Measurements from ENCODE around the gene RYR1. TPM values are rescaled to one million over a fixed set of nuclear protein-coding genes. Genes with fewer than 3 reads are reported as not detected.
A peak's percentile ranks its signal among the peaks of the same experiment; 100 is the strongest.

The RYR1 gene
- total and polyA plus RNA-seq, 2 of the 13 experiments (the other 11 are each of a cell fraction or from before 2014, with no cell fraction given), result 0.03 TPM; not detected in 1

- FAIRE-seq (peak; percentile 99), ATAC-seq (peak; percentile 91), DNase-seq (ENCODE audit: low spot score) (peak; percentile 97)
- 9% methylated on average over 33 of the region's 64 CpGs for WGBS (ENCODE audit: low lambda C conversion rate)
- intact Hi-C loops (cut with micrococcal nuclease; ENCODE audit: unreplicated experiment), result no loop called here
- H4K20me1 ChIP-seq (ENCODE audit: insufficient read depth, low read length), result no peaks in the 10 kb centered on the region
- ChIA-PET POLR2A (interaction anchor here (0.8 to 2.6 kb wide), 28 partner anchors 9 to 772 kb away, joined by 3 to 21 read pairs (median 6); partner anchors contain the start of genes ACTN4, ECH1, FAM98C and GGN), CTCF (ENCODE audit: low intra/inter-chr PET ratio, low total read pairs) (no interaction called here)
- no TSS peak for BruUV-seq (replicated peaks)
- peak within 1 kb of the TSS; percentile 66 for H3K27ac ChIP-seq (ENCODE audit: extremely low read length, insufficient read depth, low read length)
- no peaks in the 10 kb centered on the region; a peak in 2 of 5 replicates for H3K27me3 ChIP-seq (ENCODE audit: control insufficient read depth in 1 of 2, insufficient read depth in 2 of 2, low read length in 2 of 2)
- H3K9me3 ChIP-seq (ENCODE audit: low read length), result no peaks in the 10 kb centered on the region
- H2AFZ ChIP-seq (ENCODE audit: low read length), result no peak within 1 kb of the TSS
- H3K4me1 ChIP-seq (ENCODE audit: insufficient read depth, low read length), result peaks cover 36% of the 10 kb centered on the region
- peak within 1 kb of the TSS; percentile 92 for H3K4me2 ChIP-seq (ENCODE audit: low read depth, low read length)
- in situ Hi-C loops (cut with HindIII; ENCODE audit: extremely low pct_ligation_motif_present, low pct_unique_long_range_greater_than_20kb), result no loop called here
- H3K9ac ChIP-seq (ENCODE audit: insufficient read depth, low read depth, low read length), result peak within 1 kb of the TSS; percentile 90
- peaks cover 15% of the 10 kb centered on the region for H3K79me2 ChIP-seq (ENCODE audit: insufficient read depth, low read length)
- peaks cover 5 to 14% of the 10 kb centered on the region in 2 experiments; a peak in 4 of 5 replicates for H3K36me3 ChIP-seq (replicated peaks in 1 of 2; ENCODE audit: control insufficient read depth in 1 of 2, insufficient read depth in 2 of 2, low read length in 2 of 2)
- H3K4me3 ChIP-seq (replicated peaks in 1 of 3; ENCODE audit: insufficient read depth in 1 of 3, low read depth in 2 of 3, low read length in 3 of 3), result peak within 1 kb of the TSS; percentile 92 to 95 (median 94)
- TF ChIP-seq, protein P1, sequence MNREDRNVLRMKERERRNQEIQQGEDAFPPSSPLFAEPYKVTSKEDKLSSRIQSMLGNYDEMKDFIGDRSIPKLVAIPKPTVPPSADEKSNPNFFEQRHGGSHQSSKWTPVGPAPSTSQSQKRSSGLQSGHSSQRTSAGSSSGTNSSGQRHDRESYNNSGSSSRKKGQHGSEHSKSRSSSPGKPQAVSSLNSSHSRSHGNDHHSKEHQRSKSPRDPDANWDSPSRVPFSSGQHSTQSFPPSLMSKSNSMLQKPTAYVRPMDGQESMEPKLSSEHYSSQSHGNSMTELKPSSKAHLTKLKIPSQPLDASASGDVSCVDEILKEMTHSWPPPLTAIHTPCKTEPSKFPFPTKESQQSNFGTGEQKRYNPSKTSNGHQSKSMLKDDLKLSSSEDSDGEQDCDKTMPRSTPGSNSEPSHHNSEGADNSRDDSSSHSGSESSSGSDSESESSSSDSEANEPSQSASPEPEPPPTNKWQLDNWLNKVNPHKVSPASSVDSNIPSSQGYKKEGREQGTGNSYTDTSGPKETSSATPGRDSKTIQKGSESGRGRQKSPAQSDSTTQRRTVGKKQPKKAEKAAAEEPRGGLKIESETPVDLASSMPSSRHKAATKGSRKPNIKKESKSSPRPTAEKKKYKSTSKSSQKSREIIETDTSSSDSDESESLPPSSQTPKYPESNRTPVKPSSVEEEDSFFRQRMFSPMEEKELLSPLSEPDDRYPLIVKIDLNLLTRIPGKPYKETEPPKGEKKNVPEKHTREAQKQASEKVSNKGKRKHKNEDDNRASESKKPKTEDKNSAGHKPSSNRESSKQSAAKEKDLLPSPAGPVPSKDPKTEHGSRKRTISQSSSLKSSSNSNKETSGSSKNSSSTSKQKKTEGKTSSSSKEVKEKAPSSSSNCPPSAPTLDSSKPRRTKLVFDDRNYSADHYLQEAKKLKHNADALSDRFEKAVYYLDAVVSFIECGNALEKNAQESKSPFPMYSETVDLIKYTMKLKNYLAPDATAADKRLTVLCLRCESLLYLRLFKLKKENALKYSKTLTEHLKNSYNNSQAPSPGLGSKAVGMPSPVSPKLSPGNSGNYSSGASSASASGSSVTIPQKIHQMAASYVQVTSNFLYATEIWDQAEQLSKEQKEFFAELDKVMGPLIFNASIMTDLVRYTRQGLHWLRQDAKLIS (CRISPR knock-in tag; IDR thresholded peaks at IDR 0.05), result no peak
- TF ChIP-seq TAF1 (CRISPR knock-in tag; IDR thresholded peaks at IDR 0.05) (peak; percentile 82), KDM5B (CRISPR knock-in tag; IDR thresholded peaks at IDR 0.05; ENCODE audit: borderline replicate concordance) (peak; percentile 78; the same call in 1 of the 2 replicates), ZNF781 (CRISPR knock-in tag; IDR thresholded peaks at IDR 0.05; ENCODE audit: borderline replicate concordance, not compliant biosample characterization) (peak; percentile 29), TMF1 (CRISPR knock-in tag; IDR thresholded peaks at IDR 0.05; ENCODE audit: low read depth) (no peak), KLF9 (CRISPR knock-in tag; IDR thresholded peaks at IDR 0.05; ENCODE audit: low read depth) (no peak), SMAD3 (CRISPR knock-in tag; IDR thresholded peaks at IDR 0.05) (no peak), ISX (CRISPR knock-in tag; conservative IDR thresholded peaks at IDR 0.05) (no peak), BHLHE40 (IDR thresholded peaks at IDR 0.05; ENCODE audit: low read length) (peak; percentile 93), ZNF207 (IDR thresholded peaks at IDR 0.05; ENCODE audit: borderline replicate concordance) (no peak), ZNF724P (CRISPR knock-in tag; IDR thresholded peaks at IDR 0.05; ENCODE audit: borderline replicate concordance) (no peak), ZNF224 (CRISPR knock-in tag; IDR thresholded peaks at IDR 0.05) (peak; percentile 81; the same call in 1 of the 2 replicates), TCF7 (IDR thresholded peaks at IDR 0.05; ENCODE audit: low read depth) (no peak)
- TF ChIP-seq, protein P2, sequence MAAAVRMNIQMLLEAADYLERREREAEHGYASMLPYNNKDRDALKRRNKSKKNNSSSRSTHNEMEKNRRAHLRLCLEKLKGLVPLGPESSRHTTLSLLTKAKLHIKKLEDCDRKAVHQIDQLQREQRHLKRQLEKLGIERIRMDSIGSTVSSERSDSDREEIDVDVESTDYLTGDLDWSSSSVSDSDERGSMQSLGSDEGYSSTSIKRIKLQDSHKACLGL (CRISPR knock-in tag; IDR thresholded peaks at IDR 0.05), result no peak; the same call in 1 of the 2 replicates
Observed at GRCh38 chr19:38618590-38619360, 185.3 kb downstream of the RYR1 start, which contains the start of gene EIF3K. Gene EIF3K (plus strand): TSS chr19:38619188. CDS start chr19:38619269, 81 bp downstream.
